ENCODE measurements around the gene ADGRV1.

DNA sequence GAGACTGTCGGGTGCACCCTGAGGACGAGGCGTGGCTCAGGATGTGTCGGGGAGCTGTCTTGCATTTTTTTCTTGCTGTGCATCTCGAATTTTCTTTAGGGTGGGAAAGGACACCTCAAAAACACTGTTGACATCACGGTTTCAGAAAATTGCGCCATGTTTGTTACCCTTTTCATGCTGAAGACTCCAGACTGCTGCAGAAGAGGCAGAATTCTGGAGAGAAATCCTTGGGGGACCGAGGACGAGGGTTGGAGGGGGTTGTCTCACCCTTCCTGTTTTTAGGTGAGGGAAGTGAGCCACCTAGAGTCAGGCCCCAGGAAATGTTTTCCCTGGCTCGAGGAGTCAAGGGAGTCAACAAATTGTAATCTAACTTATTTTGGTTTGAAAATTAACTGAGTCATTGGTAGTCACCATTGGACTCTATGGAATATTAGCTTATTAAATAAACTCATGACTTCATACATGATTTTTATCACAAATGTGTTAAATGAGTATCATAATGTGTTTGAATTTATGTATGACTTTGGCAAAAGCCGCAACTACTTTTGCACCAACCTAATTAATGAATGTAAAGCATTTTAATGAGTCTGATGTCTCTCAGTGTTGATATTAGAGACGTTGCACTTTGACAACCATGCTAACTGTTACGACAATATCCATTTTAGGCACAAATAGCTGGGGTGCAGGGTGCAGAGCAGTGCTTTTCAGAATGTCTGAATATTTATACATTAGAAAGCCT is 28.5 kb upstream of the ADGRV1 start:
- TF ChIP-seq EP300 (IDR thresholded peaks at IDR 0.05; ENCODE audit: borderline replicate concordance in 1 of 2, low read depth in 1 of 2, low read length in 1 of 2) (no peak), RAD21 (IDR thresholded peaks at IDR 0.05; ENCODE audit: low read length) (peak; percentile 84), TAF1 (IDR thresholded peaks at IDR 0.05; ENCODE audit: borderline replicate concordance, low read depth, low read length) (no peak)
- TF ChIP-seq, protein P1, sequence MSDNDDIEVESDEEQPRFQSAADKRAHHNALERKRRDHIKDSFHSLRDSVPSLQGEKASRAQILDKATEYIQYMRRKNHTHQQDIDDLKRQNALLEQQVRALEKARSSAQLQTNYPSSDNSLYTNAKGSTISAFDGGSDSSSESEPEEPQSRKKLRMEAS (IDR thresholded peaks at IDR 0.05; ENCODE audit: low read depth): peak; percentile 46; the same call in 1 of the 2 replicates

Measured in SK-N-SH (cell line).